Mesenchymal stem cell (in vitro differentiated cells and primary cell): ENCODE results near the gene EIF2AK3.

Experiments
- DNase-seq: peaks from one replicate; pipeline ENCODE4 v3.0.0-alpha.2; 2013
- H2AFZ ChIP-seq: one replicate; pipeline ENCODE4 v1.6.1; 2013; ENCODE audit warnings: low read depth, mild to moderate bottlenecking, control low read depth, inconsistent platforms, low read length, moderate library complexity
- H2AK5ac ChIP-seq: 2 replicates; pipeline ENCODE4 v1.6.1; 2013; ENCODE audit warnings: low read length, moderate library complexity, mild to moderate bottlenecking, inconsistent platforms; ENCODE audit not compliant: severe bottlenecking
- H2BK120ac ChIP-seq: one replicate; pipeline ENCODE4 v1.6.1; 2013; ENCODE audit warnings: low read depth, mild to moderate bottlenecking, inconsistent platforms, low read length, moderate library complexity
- H2BK12ac ChIP-seq, 2 experiments: one replicate each; pipeline ENCODE4 v1.6.1; 2013; ENCODE audit warnings: inconsistent platforms in 2 of 2, low read length in 2 of 2, mild to moderate bottlenecking in 2 of 2, moderate library complexity in 2 of 2, control low read depth in 1 of 2
- H2BK15ac ChIP-seq: one replicate; pipeline ENCODE4 v1.6.1; 2013; ENCODE audit warnings: mild to moderate bottlenecking, low read depth, inconsistent platforms; ENCODE audit not compliant: poor library complexity, severe bottlenecking
- H2BK5ac ChIP-seq: 2 replicates; pipeline ENCODE4 v1.6.1; 2013; ENCODE audit warnings: low read depth, mild to moderate bottlenecking, low read length, control low read depth, inconsistent platforms; ENCODE audit not compliant: poor library complexity, severe bottlenecking
- H3K14ac ChIP-seq, 2 experiments: one replicate each; pipeline ENCODE4 v1.6.1; 2013; ENCODE audit warnings: inconsistent platforms in 2 of 2, low read length in 2 of 2, control low read depth in 1 of 2, mild to moderate bottlenecking in 1 of 2, moderate library complexity in 1 of 2
- H3K18ac ChIP-seq, 2 experiments: one replicate each; pipeline ENCODE4 v1.6.1; 2013; ENCODE audit warnings: inconsistent platforms in 2 of 2, low read length in 2 of 2, control low read depth in 1 of 2, low read depth in 1 of 2, mild to moderate bottlenecking in 1 of 2
- H3K23ac ChIP-seq, 2 experiments: one replicate each; pipeline ENCODE4 v1.6.1; 2013; ENCODE audit warnings: inconsistent platforms in 2 of 2, low read length in 2 of 2, mild to moderate bottlenecking in 2 of 2, moderate library complexity in 2 of 2, control low read depth in 1 of 2
- H3K27ac ChIP-seq: 2 replicates; pipeline ENCODE4 v1.5.1; 2013; ENCODE audit warnings: mild to moderate bottlenecking, moderate library complexity, low read length, control low read depth, inconsistent platforms; ENCODE audit not compliant: poor library complexity, severe bottlenecking
- H3K27me3 ChIP-seq, 2 experiments: 2 replicates each; pipeline versions ENCODE4 v1.6.1 to v1.7.0; 2013; ENCODE audit warnings: low read length in 2 of 2, mild to moderate bottlenecking in 2 of 2, moderate library complexity in 2 of 2, control low read depth in 1 of 2, inconsistent platforms in 1 of 2; ENCODE audit not compliant: control insufficient read depth in 1 of 2, insufficient read depth in 1 of 2
- H3K36me3 ChIP-seq, 2 experiments: 2 replicates each; pipeline versions ENCODE4 v1.6.1 to v1.7.0; 2013; ENCODE audit warnings: low read length in 2 of 2, control low read depth in 1 of 2, inconsistent platforms in 1 of 2, low read depth in 1 of 2, mild to moderate bottlenecking in 1 of 2; ENCODE audit not compliant: insufficient read depth in 2 of 2, control insufficient read depth in 1 of 2
- H3K4ac ChIP-seq, 2 experiments: one replicate each; pipeline ENCODE4 v1.6.1; 2013; ENCODE audit warnings: inconsistent platforms in 2 of 2, low read length in 2 of 2, mild to moderate bottlenecking in 2 of 2, moderate library complexity in 2 of 2, control low read depth in 1 of 2, low read depth in 1 of 2
- H3K4me1 ChIP-seq: 2 replicates; pipeline ENCODE4 v1.6.1; 2013; ENCODE audit warnings: low read depth, low read length, control low read depth; ENCODE audit not compliant: control insufficient read depth, insufficient read depth
- H3K4me2 ChIP-seq: 2 replicates; pipeline ENCODE4 v1.6.1; 2013; ENCODE audit warnings: low read length, mild to moderate bottlenecking, inconsistent platforms; ENCODE audit not compliant: poor library complexity, severe bottlenecking
- H3K4me3 ChIP-seq, 2 experiments: 2 replicates each; pipeline versions ENCODE4 v1.5.1 to v1.7.0; 2013; ENCODE audit warnings: low read length in 2 of 2, mild to moderate bottlenecking in 2 of 2, control low read depth in 1 of 2, low read depth in 1 of 2; ENCODE audit not compliant: insufficient read depth in 1 of 2
- H3K79me1 ChIP-seq: replicated peaks from 2 replicates; pipeline ENCODE4 v1.6.1; 2013; ENCODE audit warnings: mild to moderate bottlenecking, control low read depth, low read length, inconsistent platforms; ENCODE audit not compliant: poor library complexity, severe bottlenecking
- H3K9ac ChIP-seq: 2 replicates; pipeline ENCODE4 v1.7.0; 2013; ENCODE audit warnings: mild to moderate bottlenecking, low read length, moderate library complexity
- H3K9me3 ChIP-seq: 2 replicates; pipeline ENCODE4 v1.7.0; 2013; ENCODE audit warnings: mild to moderate bottlenecking, low read length; ENCODE audit not compliant: control insufficient read depth
- H4K8ac ChIP-seq: one replicate; pipeline ENCODE4 v1.6.1; 2013; ENCODE audit warnings: inconsistent platforms, mild to moderate bottlenecking, low read length, moderate library complexity
- H4K91ac ChIP-seq: one replicate; pipeline ENCODE4 v1.6.1; 2013; ENCODE audit warnings: mild to moderate bottlenecking, low read length, inconsistent platforms
- WGBS: methylation state at CpG from one replicate; pipeline ENCODE4 v1.1.7; 2013; ENCODE audit warnings: mixed read lengths; 5-methylcytosine and 5-hydroxymethylcytosine counted together

The EIF2AK3 gene

GRCh38 chr2:88669482-88670214 lies 42.4 kb upstream of the EIF2AK3 start:
- Histone ChIP-seq H3K18ac (no peak overlapping the region), H3K4me1 (peaks cover 2% of the 10 kb centered on the region), H3K14ac (no peak overlapping the region), H2BK12ac (no peak overlapping the region), H3K36me3 (no peaks in the 10 kb centered on the region), H3K79me1 (no peaks in the 10 kb centered on the region), H3K4ac (no peak overlapping the region), H3K4me2 (no peak overlapping the region), H4K91ac (no peak overlapping the region), H2AK5ac (no peak overlapping the region), H3K9ac (no peak overlapping the region), H2BK15ac (no peak overlapping the region), H3K9me3 (no peaks in the 10 kb centered on the region), H4K8ac (no peak overlapping the region), H2AFZ (no peak overlapping the region), H3K4me3 (no peak overlapping the region), H2BK5ac (no peak overlapping the region), H2BK120ac (no peak overlapping the region), H3K27ac (no peak overlapping the region), H3K27me3 (peaks cover 0 to 21% of the 10 kb centered on the region in 2 experiments), H3K23ac (no peak overlapping the region)
- DNase-seq: peak; percentile 50
- 73% methylated on average over 4 of the region's 6 CpGs for WGBS

DNA sequence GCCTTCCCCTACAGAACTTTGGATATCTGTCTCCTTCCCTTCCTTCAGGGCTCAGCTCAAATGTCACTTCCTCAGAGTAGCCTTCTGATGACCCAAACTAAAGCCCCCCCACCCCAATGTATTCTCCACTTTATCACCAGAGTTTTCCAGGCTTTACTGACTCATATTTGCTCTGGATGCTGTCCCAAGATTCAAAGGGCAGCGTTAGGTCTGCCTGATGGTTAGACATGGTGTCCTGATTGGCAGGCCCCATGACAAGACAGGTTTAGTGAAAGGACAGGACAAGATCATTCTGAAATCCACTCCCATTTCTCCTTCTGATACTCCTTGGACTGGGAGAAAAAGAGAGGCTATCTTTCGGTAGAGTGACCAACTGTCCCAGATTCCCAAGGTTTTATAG lies 41.6 kb upstream of the EIF2AK3 start:
- peaks cover 2% of the 10 kb centered on the region for H3K4me1 ChIP-seq
- WGBS: 86% methylated on average over 2 of the region's 2 CpGs
- no peak overlapping the region for H2BK15ac ChIP-seq
- H3K4me2 ChIP-seq: no peak overlapping the region
- no peak overlapping the region for H3K23ac ChIP-seq
- H3K4me3 ChIP-seq: no peak overlapping the region
- no peak overlapping the region for H3K27ac ChIP-seq
- H3K79me1 ChIP-seq: no peaks in the 10 kb centered on the region
- no peaks in the 10 kb centered on the region for H3K36me3 ChIP-seq
- H2BK120ac ChIP-seq: no peak overlapping the region
- no peak overlapping the region for H3K4ac ChIP-seq
- H3K9me3 ChIP-seq: no peaks in the 10 kb centered on the region
- no peak overlapping the region for H2BK12ac ChIP-seq
- H2AFZ ChIP-seq: no peak overlapping the region
- no peak overlapping the region for H3K18ac ChIP-seq
- peaks cover 0 to 16% of the 10 kb centered on the region in 2 experiments for H3K27me3 ChIP-seq
- DNase-seq: no peak
- no peak overlapping the region for H3K9ac ChIP-seq
- H4K8ac ChIP-seq: no peak overlapping the region
- no peak overlapping the region for H3K14ac ChIP-seq
- no peak overlapping the region for H2AK5ac ChIP-seq
- no peak overlapping the region for H4K91ac ChIP-seq
- no peak overlapping the region for H2BK5ac ChIP-seq

GRCh38 chr2:88667219-88667618 lies 40.0 kb upstream of the EIF2AK3 start:
- 96% methylated on average over 1 of the region's 2 CpGs for WGBS
- Histone ChIP-seq H3K36me3 (no peaks in the 10 kb centered on the region), H3K4me1 (peaks cover 2% of the 10 kb centered on the region)

DNA sequence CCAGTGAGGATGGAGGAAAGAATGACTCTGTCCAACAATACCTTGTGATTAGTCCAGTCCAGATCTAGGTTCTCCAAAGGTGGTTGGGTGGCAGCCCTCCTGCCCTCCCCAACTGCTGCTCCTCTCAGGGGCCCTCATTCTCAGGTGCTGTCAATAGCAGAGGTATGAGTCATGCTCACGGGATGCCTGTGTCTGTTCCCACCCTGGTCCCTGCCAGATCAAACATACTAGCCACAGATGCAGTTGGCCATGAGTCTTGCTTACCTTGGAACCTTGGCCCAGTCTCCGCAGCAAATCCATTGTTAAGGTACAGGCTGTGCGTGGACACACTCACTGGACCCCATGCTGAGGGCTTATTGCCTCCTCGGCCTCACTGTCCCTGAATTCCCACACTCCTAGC lies 39.3 kb upstream of the EIF2AK3 start:
- H3K9me3 ChIP-seq: no peaks in the 10 kb centered on the region
- H3K23ac ChIP-seq: no peak overlapping the region
- no peak overlapping the region for H3K4me3 ChIP-seq
- no peak overlapping the region for H3K4ac ChIP-seq
- peaks cover under 1% of the 10 kb centered on the region for H3K4me1 ChIP-seq
- no peak overlapping the region for H2BK5ac ChIP-seq
- H3K27me3 ChIP-seq: peaks cover 0 to 16% of the 10 kb centered on the region in 2 experiments
- H3K27ac ChIP-seq: no peak overlapping the region
- H4K91ac ChIP-seq: no peak overlapping the region
- no peak overlapping the region for H3K4me2 ChIP-seq
- no peak overlapping the region for H3K9ac ChIP-seq
- no peak for DNase-seq
- no peak overlapping the region for H2BK15ac ChIP-seq
- no peaks in the 10 kb centered on the region for H3K79me1 ChIP-seq
- H2AK5ac ChIP-seq: no peak overlapping the region
- H4K8ac ChIP-seq: no peak overlapping the region
- no peak overlapping the region for H2BK120ac ChIP-seq
- WGBS: 58% methylated on average over 4 of the region's 4 CpGs
- H2AFZ ChIP-seq: no peak overlapping the region
- no peak overlapping the region for H2BK12ac ChIP-seq
- no peak overlapping the region for H3K18ac ChIP-seq
- no peak overlapping the region for H3K14ac ChIP-seq
- H3K36me3 ChIP-seq: no peaks in the 10 kb centered on the region

More at GRCh38 chr2:88667219-88667618, 40.0 kb upstream of the EIF2AK3 start:
- Histone ChIP-seq H3K4me3 (no peak overlapping the region), H3K4me2 (no peak overlapping the region), H2BK5ac (no peak overlapping the region), H3K9ac (no peak overlapping the region), H3K27me3 (peaks cover 0 to 16% of the 10 kb centered on the region in 2 experiments), H2AK5ac (no peak overlapping the region), H4K91ac (no peak overlapping the region), H3K9me3 (no peaks in the 10 kb centered on the region), H3K23ac (no peak overlapping the region), H3K79me1 (no peaks in the 10 kb centered on the region), H3K14ac (no peak overlapping the region), H2AFZ (no peak overlapping the region), H3K27ac (no peak overlapping the region), H4K8ac (no peak overlapping the region), H2BK12ac (no peak overlapping the region), H3K18ac (no peak overlapping the region), H3K4ac (no peak overlapping the region), H2BK15ac (no peak overlapping the region), H2BK120ac (no peak overlapping the region)
- no peak for DNase-seq
